HG02642 (cell line): ENCODE data around the gene CENPV.

Experiments
- ATAC-seq: cut with Tn5 transposase; IDR thresholded peaks from one replicate; pipeline ENCODE4 v1.9.1; 2021; ENCODE audit warnings: mild to moderate bottlenecking; ENCODE audit not compliant: unreplicated experiment, poor library complexity

The CENPV gene

GRCh38 chr17:16363749-16364536, 10.7 kb upstream of the CENPV start:
- peak; percentile 81 for ATAC-seq

GRCh38 chr17:16361874-16362273, 8.6 kb upstream of the CENPV start:
- ATAC-seq: no peak

DNA sequence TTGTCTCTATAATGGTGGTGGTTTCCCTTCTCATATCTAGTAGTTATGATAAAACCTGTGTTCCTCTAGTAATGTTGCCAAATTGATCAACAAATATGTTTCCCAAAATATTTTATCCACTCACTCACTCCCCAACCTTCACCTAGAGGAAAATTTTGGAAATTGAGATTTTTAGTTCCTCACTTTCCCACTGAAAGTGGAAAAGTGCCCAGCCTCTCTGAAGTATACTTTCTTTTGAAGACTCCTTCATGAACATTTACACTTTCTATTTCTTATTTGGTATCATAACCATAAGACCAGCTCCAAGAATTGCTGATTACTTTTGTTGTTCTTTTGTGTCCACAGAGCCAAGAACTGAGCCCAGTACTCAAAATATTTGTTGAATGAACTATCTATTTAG, 5.1 kb upstream of the CENPV start:
- ATAC-seq: no peak

DNA sequence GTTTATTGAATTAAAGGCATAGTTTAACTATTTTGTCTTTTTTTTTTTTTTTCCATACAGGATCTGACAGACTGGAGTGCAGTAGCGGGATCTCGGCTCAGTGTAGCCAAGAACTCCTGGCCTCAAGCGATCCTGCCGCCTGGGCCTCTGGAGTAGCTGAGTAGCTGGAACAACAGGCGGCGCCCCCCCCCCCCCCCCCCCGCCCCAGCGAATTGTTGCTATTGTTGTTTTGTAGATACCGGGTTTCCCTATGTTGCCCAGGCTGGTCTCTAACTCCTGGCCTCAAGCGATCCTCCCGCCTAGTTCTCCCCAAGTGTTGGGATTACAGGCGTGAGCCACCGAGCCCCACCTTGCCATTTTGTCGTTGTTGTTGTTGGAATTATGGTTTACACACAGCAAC, 1.3 kb upstream of the CENPV start:
- no peak for ATAC-seq

DNA sequence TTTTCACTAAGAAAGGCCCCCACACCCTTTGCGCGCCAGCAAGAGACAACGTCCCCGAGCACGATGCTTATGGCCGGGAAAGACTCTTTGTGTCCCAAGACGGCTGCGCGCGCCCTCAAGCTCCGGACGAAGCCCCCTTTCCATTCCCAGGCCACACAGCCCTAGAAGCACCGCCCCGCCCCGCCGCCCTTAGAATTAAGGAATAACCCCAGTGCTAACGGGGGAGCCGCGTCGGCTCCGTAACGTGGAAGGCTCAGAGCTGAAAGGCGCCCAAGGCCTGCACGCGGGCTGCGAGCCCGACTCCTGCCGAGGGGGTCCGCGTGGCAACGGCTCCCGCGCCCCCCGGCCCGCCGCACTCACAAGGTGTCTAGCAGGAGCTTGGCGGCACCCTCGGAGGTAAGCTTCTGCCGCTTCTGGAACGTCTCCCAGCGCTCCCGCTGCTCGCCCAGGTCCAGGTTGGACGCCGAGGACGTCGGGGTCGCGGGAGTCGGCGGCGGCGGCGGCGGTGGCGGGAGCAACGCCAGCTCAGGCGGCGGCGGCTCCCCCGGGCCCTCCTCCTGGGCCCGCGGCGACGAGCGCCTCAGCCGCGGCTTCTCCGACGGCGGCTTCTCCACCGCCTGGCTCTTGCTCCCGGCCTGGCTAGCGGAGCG, 477 bp downstream of the CENPV start:
- peak; percentile 45 for ATAC-seq

DNA sequence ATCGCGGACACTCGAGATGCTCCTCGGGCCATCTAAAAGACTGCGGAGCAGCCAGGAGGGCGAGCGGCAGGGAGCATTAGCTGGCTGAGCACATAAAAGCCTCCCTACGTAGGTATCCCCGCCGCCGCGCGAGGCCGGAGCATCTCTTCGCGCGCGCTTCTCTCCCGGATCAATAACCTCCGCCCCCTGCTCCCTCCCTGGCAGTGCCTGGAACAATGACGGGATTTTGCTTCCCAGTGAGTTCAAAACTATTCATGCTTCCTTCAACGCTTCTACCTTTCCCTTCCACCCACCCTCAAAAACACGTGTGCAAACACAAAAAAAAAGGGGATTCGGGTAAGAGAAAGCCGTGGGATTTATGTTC, 984 bp downstream of the CENPV start:
- ATAC-seq: no peak

DNA sequence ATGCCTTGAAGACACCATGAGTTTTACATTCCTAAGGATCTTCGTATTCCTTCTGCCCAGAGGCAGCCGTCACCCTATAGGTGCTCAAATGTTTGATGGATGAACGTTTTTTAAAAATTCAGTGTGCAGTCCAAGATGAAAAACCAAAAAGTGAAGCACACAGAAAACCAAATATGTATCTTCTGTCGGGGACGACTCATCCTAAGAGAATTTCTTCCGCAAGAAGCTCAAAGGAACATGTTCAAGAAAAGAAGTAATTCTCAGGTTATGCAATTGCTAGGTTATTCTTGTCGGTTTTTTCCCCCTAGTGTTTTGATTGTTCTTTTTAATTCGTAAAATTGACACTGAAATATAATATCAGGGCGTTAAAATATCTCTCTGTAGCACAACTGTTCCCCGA, 1.4 kb downstream of the CENPV start:
- no peak for ATAC-seq

GRCh38 chr17:16349431-16349830, 3.8 kb downstream of the CENPV start:
- no peak for ATAC-seq

- no peak for ATAC-seq
These were observed 4.7 kb downstream of the CENPV start for GRCh38 chr17:16348586-16348985.

GRCh38 chr17:16346721-16347271, 6.5 kb downstream of the CENPV start:
- ATAC-seq: no peak

DNA sequence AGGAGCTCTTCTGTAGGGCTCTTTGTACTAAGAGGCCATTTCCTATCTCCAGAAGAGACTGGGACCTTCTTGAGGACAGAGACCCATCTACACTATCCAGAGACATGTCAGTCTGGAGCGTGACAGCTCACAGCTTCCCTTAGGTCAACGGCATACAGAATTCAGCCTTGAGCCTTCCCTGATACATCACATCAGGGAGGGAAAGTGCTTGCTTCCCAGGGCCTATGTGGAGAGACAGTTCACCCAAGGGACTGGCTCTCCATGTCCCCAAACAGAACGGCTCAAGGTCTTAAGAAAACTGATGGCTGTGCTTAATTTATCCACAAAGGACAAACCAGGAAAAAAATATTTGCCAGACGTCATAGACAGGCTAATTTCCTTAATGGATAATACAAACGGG, 7.7 kb downstream of the CENPV start:
- no peak for ATAC-seq

- ATAC-seq: no peak
These were observed 9.7 kb downstream of the CENPV start for GRCh38 chr17:16343569-16343968.

- ATAC-seq: no peak
These were observed 10.3 kb downstream of the CENPV start for GRCh38 chr17:16342979-16343378.

- no peak for ATAC-seq
These were observed 13.3 kb downstream of the CENPV start for GRCh38 chr17:16339959-16340358.

DNA sequence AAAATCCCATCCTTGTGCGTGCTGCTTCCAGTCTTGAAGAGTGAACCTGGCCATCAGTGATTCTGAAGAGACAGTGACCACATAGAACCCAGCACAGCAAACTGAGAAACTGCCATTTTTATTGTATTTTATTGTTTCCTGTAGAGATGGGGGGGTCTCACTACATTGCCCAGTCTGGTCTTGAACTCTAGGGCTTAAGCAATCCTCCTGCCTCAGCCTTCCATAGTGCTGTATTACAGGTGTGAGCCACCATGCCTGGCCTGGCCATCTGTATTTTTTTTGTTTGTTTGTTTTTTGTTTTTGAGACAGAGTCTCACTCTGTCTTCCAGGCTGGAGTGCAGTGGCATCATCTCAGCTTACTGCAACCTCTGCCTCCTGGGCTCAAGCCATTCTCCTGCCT, 13.9 kb downstream of the CENPV start:
- ATAC-seq: no peak

DNA sequence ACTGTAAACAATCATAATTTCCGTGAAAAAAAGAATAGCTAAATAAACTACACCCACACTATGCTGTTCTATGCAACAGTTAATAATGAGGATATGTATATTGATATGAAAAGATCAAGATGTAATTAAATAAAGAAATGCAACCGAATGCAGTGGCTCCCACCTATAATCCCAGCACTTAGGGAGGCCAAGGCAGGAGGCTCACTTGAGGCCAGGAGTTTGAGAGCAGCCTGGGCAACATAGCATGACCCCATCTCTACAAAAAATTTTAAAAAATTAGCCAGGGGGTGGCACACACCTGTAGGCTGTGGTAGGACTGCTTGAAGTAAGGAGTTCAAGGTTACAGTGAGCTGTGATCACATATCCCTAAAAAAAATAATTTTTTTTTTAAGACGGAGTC, 14.9 kb downstream of the CENPV start:
- ATAC-seq: no peak

DNA sequence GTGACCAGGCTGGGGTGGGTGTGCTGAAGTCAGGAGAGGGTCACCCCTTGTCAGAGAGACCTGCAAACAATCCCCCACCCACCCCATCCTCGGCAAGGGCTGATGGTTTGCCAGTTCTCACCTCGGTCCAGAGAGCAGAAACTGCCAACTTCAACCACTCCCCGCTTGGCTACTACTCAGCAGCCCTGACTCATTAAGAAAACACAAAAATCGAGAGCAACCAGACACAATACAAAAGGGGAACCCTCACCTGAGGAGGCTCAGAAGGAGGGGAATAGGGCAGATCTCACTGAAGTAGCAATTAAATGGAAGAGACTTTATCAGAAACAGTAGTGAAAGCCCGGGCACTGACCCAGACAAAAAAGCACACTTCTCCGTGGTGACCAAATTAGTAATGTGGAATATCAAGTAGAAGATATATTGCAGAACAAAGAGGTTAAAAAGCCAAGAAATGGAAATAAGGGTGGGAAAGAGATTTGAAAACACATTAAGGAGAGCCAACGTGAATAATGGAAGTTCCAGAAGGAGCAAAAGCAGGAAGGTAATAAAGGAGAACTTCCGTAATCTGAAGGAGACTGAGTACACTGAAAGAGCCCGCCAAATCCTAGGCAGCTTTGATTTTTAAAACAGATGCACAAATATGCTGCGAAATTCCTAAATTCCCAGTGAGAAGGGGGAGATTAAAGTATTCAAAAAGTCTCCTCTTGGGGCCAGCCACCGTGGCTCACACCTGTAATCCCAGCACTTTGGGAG, 23.6 kb downstream of the CENPV start:
- ATAC-seq: no peak

- no peak for ATAC-seq
These were observed 24.3 kb downstream of the CENPV start for GRCh38 chr17:16328997-16329396.

DNA sequence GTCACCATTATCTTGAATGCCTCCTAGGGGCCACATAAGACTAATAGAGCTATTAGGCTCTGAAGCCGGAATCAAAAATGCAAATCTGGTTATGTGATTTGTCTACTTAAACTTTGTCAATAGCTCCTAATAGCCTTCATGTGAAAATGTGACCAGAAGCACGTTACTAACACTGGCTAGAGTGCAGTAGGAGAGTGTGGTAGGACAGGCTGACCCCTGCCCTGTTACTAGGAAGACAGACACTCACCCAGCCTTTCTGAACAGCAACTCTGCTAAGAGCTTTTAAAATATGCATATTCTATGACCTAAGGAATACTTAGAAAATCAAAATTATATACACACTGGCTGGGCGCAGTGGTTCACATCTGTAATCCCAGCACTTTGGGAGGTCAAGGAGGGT, 26.3 kb downstream of the CENPV start:
- no peak for ATAC-seq

DNA sequence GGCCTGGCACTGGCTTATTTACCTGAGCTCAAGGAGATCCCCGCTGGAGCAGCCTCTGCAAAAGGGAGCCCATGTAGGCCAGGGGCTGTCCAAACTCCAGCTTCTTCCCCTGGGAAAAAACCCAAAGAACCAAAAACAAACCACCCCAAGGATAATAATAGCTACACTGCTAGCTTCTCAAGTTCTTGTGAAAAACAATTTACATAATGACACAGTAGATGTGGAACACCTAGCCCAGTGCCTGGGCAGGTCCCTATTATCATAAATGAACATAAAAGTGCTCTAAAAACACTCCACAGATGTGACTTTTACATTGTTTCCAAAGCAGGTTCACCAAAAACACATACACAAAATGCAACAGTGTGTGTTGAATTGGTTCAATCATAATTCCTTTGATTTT, 27.3 kb downstream of the CENPV start:
- no peak for ATAC-seq

GRCh38 chr17:16322636-16323035, 30.6 kb downstream of the CENPV start:
- no peak for ATAC-seq
